ENCODE data around the gene SERP1.

Gene SERP1

GRCh38 chr3:150547045-150547741, 897 bp upstream of the SERP1 start:
- Histone ChIP-seq H3K27me3 (replicated peaks in 2 of 5; ENCODE audit: control insufficient read depth in 4 of 5, insufficient read depth in 5 of 5, low read length in 4 of 5) (no peaks in the 10 kb centered on the region), H3K4me1 (ENCODE audit: control extremely low read depth in 1 of 4, control insufficient read depth in 4 of 4, insufficient read depth in 4 of 4, low read length in 3 of 4) (peaks cover 11 to 32% (median 24%) of the 10 kb centered on the region in 4 experiments), H3K4me3 (ENCODE audit: control insufficient read depth in 1 of 7, extremely low read depth in 1 of 7, insufficient read depth in 4 of 7, low read depth in 2 of 7, low read length in 6 of 7) (peak overlapping the region; percentile 69 to 100 (median 94)), H3K36me3 (ENCODE audit: control insufficient read depth in 4 of 4, insufficient read depth in 4 of 4, low read length in 3 of 4) (peaks cover 6 to 30% (median 12%) of the 10 kb centered on the region in 4 experiments), H3K27ac (ENCODE audit: insufficient read depth in 1 of 2, low read depth in 1 of 2, low read length in 2 of 2, poor library complexity in 1 of 2, severe bottlenecking in 2 of 2) (peak overlapping the region; percentile 99), H3K9me3 (ENCODE audit: control extremely low read depth in 1 of 5, control insufficient read depth in 4 of 5, insufficient read depth in 2 of 5, low read depth in 1 of 5, low read length in 4 of 5) (no peaks in the 10 kb centered on the region)
- 15% methylated on average over 4 of the region's 7 CpGs for WGBS (ENCODE audit: insufficient coverage)
- ChIA-PET CTCF (interaction anchor here (1.5 kb wide), 1 partner anchor 10 kb away, joined by 6 read pairs; no protein-coding TSS in a partner anchor), POLR2A (interaction anchor here (0.8 to 1.4 kb wide), 5 partner anchors 14 to 536 kb away, joined by 3 to 4 read pairs (median 3); partner anchors contain the start of genes SELENOT and TSC22D2)
- DNase-seq, result peak in 1 of 3 donors; percentile 16

GRCh38 chr3:150545419-150546225, 674 bp downstream of the SERP1 start:
- Histone ChIP-seq H3K27me3 (replicated peaks in 2 of 5; ENCODE audit: control insufficient read depth in 4 of 5, insufficient read depth in 5 of 5, low read length in 4 of 5) (no peaks in the 10 kb centered on the region), H3K4me1 (ENCODE audit: control extremely low read depth in 1 of 4, control insufficient read depth in 4 of 4, insufficient read depth in 4 of 4, low read length in 3 of 4) (peaks cover 11 to 32% (median 25%) of the 10 kb centered on the region in 4 experiments), H3K27ac (ENCODE audit: insufficient read depth in 1 of 2, low read depth in 1 of 2, low read length in 2 of 2, poor library complexity in 1 of 2, severe bottlenecking in 2 of 2) (peak overlapping the region; percentile 99), H3K4me3 (ENCODE audit: control insufficient read depth in 1 of 7, extremely low read depth in 1 of 7, insufficient read depth in 4 of 7, low read depth in 2 of 7, low read length in 6 of 7) (peak overlapping the region; percentile 91 to 100 (median 96)), H3K36me3 (ENCODE audit: control insufficient read depth in 4 of 4, insufficient read depth in 4 of 4, low read length in 3 of 4) (peaks cover 4 to 33% (median 10%) of the 10 kb centered on the region in 4 experiments), H3K9me3 (ENCODE audit: control extremely low read depth in 1 of 5, control insufficient read depth in 4 of 5, insufficient read depth in 2 of 5, low read depth in 1 of 5, low read length in 4 of 5) (no peaks in the 10 kb centered on the region)
- ChIA-PET POLR2A (interaction anchor here (0.6 to 1.4 kb wide), 9 partner anchors 30 to 538 kb away, joined by 3 to 4 read pairs (median 3); partner anchors contain the start of genes ERICH6, SIAH2 and TSC22D2), CTCF (interaction anchor here (0.7 to 2.4 kb wide), 4 partner anchors 31 to 153 kb away, joined by 3 to 7 read pairs (median 3); no protein-coding TSS in a partner anchor)
- peak; percentile 14 to 30 (median 22) for DNase-seq
- 0% methylated on average over 44 of the region's 54 CpGs for WGBS (ENCODE audit: insufficient coverage)

- H3K4me3 ChIP-seq (ENCODE audit: control insufficient read depth in 1 of 7, extremely low read depth in 1 of 7, insufficient read depth in 4 of 7, low read depth in 2 of 7, low read length in 6 of 7), result peak overlapping the region in 6 of 7 experiments; percentile 92 to 100 (median 97)
- peak overlapping the region; percentile 99 for H3K27ac ChIP-seq (ENCODE audit: insufficient read depth in 1 of 2, low read depth in 1 of 2, low read length in 2 of 2, poor library complexity in 1 of 2, severe bottlenecking in 2 of 2)
- H3K36me3 ChIP-seq (ENCODE audit: control insufficient read depth in 4 of 4, insufficient read depth in 4 of 4, low read length in 3 of 4), result peaks cover 3 to 30% (median 10%) of the 10 kb centered on the region in 4 experiments
- WGBS (ENCODE audit: insufficient coverage), result no CpG with 5 or more reads among the region's 1 CpG
- peak in 2 of 3 donors; percentile 15 to 25 for DNase-seq
- no peaks in the 10 kb centered on the region for H3K9me3 ChIP-seq (ENCODE audit: control extremely low read depth in 1 of 5, control insufficient read depth in 4 of 5, insufficient read depth in 2 of 5, low read depth in 1 of 5, low read length in 4 of 5)
- H3K4me1 ChIP-seq (ENCODE audit: control extremely low read depth in 1 of 4, control insufficient read depth in 4 of 4, insufficient read depth in 4 of 4, low read length in 3 of 4), result peaks cover 11 to 32% (median 25%) of the 10 kb centered on the region in 4 experiments
- POLR2A ChIA-PET, result interaction anchor here (0.6 to 1.0 kb wide), 2 partner anchors 31 to 159 kb away, joined by 3 read pairs; partner anchors contain the start of gene ERICH6
- CTCF ChIA-PET, result interaction anchor here (1.4 to 2.4 kb wide), 2 partner anchors 135 to 154 kb away, joined by 3 to 7 read pairs; no protein-coding TSS in a partner anchor
- no peaks in the 10 kb centered on the region for H3K27me3 ChIP-seq (replicated peaks in 2 of 5; ENCODE audit: control insufficient read depth in 4 of 5, insufficient read depth in 5 of 5, low read length in 4 of 5)
Observed at GRCh38 chr3:150544726-150545125, 1.6 kb downstream of the SERP1 start.

- ChIA-PET POLR2A (no interaction called here), CTCF (interaction anchor here (1.0 to 2.4 kb wide), 5 partner anchors 10 to 546 kb away, joined by 3 to 7 read pairs (median 3); no protein-coding TSS in a partner anchor)
- H3K4me1 ChIP-seq (ENCODE audit: control extremely low read depth in 1 of 4, control insufficient read depth in 4 of 4, insufficient read depth in 4 of 4, low read length in 3 of 4), result peaks cover 11 to 32% (median 25%) of the 10 kb centered on the region in 4 experiments
- no peak for DNase-seq
- peak overlapping the region in 3 of 7 experiments; percentile 16 to 92 (median 32) for H3K4me3 ChIP-seq (ENCODE audit: control insufficient read depth in 1 of 7, extremely low read depth in 1 of 7, insufficient read depth in 4 of 7, low read depth in 2 of 7, low read length in 6 of 7)
- peak overlapping the region in 1 of 2 experiments; percentile 99 for H3K27ac ChIP-seq (ENCODE audit: insufficient read depth in 1 of 2, low read depth in 1 of 2, low read length in 2 of 2, poor library complexity in 1 of 2, severe bottlenecking in 2 of 2)
- H3K9me3 ChIP-seq (ENCODE audit: control extremely low read depth in 1 of 5, control insufficient read depth in 4 of 5, insufficient read depth in 2 of 5, low read depth in 1 of 5, low read length in 4 of 5), result no peaks in the 10 kb centered on the region
- no peaks in the 10 kb centered on the region for H3K27me3 ChIP-seq (replicated peaks in 2 of 5; ENCODE audit: control insufficient read depth in 4 of 5, insufficient read depth in 5 of 5, low read length in 4 of 5)
- peaks cover 3 to 26% (median 7%) of the 10 kb centered on the region in 4 experiments for H3K36me3 ChIP-seq (ENCODE audit: control insufficient read depth in 4 of 4, insufficient read depth in 4 of 4, low read length in 3 of 4)
Observed at GRCh38 chr3:150544041-150544440, 2.3 kb downstream of the SERP1 start.

- DNase-seq, result no peak
- peaks cover 3 to 26% (median 7%) of the 10 kb centered on the region in 4 experiments for H3K36me3 ChIP-seq (ENCODE audit: control insufficient read depth in 4 of 4, insufficient read depth in 4 of 4, low read length in 3 of 4)
- CTCF ChIA-PET, result interaction anchor here (1.0 to 2.4 kb wide), 5 partner anchors 9 to 547 kb away, joined by 3 to 7 read pairs (median 3); no protein-coding TSS in a partner anchor
- WGBS (ENCODE audit: insufficient coverage), result no CpG with 5 or more reads among the region's 2 CpGs
- H3K4me1 ChIP-seq (ENCODE audit: control extremely low read depth in 1 of 4, control insufficient read depth in 4 of 4, insufficient read depth in 4 of 4, low read length in 3 of 4), result peaks cover 11 to 32% (median 25%) of the 10 kb centered on the region in 4 experiments
- POLR2A ChIA-PET, result no interaction called here
- H3K4me3 ChIP-seq (ENCODE audit: control insufficient read depth in 1 of 7, extremely low read depth in 1 of 7, insufficient read depth in 4 of 7, low read depth in 2 of 7, low read length in 6 of 7), result no peak overlapping the region
- H3K27me3 ChIP-seq (replicated peaks in 2 of 5; ENCODE audit: control insufficient read depth in 4 of 5, insufficient read depth in 5 of 5, low read length in 4 of 5), result no peaks in the 10 kb centered on the region
- no peak overlapping the region for H3K27ac ChIP-seq (ENCODE audit: insufficient read depth in 1 of 2, low read depth in 1 of 2, low read length in 2 of 2, poor library complexity in 1 of 2, severe bottlenecking in 2 of 2)
- no peaks in the 10 kb centered on the region for H3K9me3 ChIP-seq (ENCODE audit: control extremely low read depth in 1 of 5, control insufficient read depth in 4 of 5, insufficient read depth in 2 of 5, low read depth in 1 of 5, low read length in 4 of 5)
Observed at GRCh38 chr3:150543531-150543930, 2.8 kb downstream of the SERP1 start.

- DNase-seq, result no peak
- H3K27me3 ChIP-seq (replicated peaks in 2 of 5; ENCODE audit: control insufficient read depth in 4 of 5, insufficient read depth in 5 of 5, low read length in 4 of 5), result no peaks in the 10 kb centered on the region
- peaks cover 11 to 30% (median 23%) of the 10 kb centered on the region in 4 experiments for H3K4me1 ChIP-seq (ENCODE audit: control extremely low read depth in 1 of 4, control insufficient read depth in 4 of 4, insufficient read depth in 4 of 4, low read length in 3 of 4)
- no peaks in the 10 kb centered on the region for H3K9me3 ChIP-seq (ENCODE audit: control extremely low read depth in 1 of 5, control insufficient read depth in 4 of 5, insufficient read depth in 2 of 5, low read depth in 1 of 5, low read length in 4 of 5)
- peaks cover 3 to 26% (median 7%) of the 10 kb centered on the region in 4 experiments for H3K36me3 ChIP-seq (ENCODE audit: control insufficient read depth in 4 of 4, insufficient read depth in 4 of 4, low read length in 3 of 4)
- WGBS (ENCODE audit: insufficient coverage), result 94% methylated on average over 2 of the region's 3 CpGs
- no peak overlapping the region for H3K27ac ChIP-seq (ENCODE audit: insufficient read depth in 1 of 2, low read depth in 1 of 2, low read length in 2 of 2, poor library complexity in 1 of 2, severe bottlenecking in 2 of 2)
- ChIA-PET POLR2A (no interaction called here), CTCF (interaction anchor here (1.1 to 1.3 kb wide), 3 partner anchors 8 to 547 kb away, joined by 3 to 5 read pairs (median 3); no protein-coding TSS in a partner anchor)
- H3K4me3 ChIP-seq (ENCODE audit: control insufficient read depth in 1 of 7, extremely low read depth in 1 of 7, insufficient read depth in 4 of 7, low read depth in 2 of 7, low read length in 6 of 7), result no peak overlapping the region
Observed at GRCh38 chr3:150543128-150543527, 3.2 kb downstream of the SERP1 start.

Data from common myeloid progenitor, CD34-positive (primary cell).